Mesothelial cell of epicardium (in vitro differentiated cells): ENCODE measurements around the gene KLHDC9. TPM values are rescaled to one million over a fixed set of nuclear protein-coding genes. Genes with fewer than 3 reads are reported as not detected.

Experiments
- DNase-seq, 2 experiments: peaks; one replicate each; pipeline ENCODE4 v3.0.0; 2021; ENCODE audit warnings: low spot score in 2 of 2; ENCODE audit not compliant: unreplicated experiment in 2 of 2
- H3K27ac Mint-ChIP-seq: 2 replicates; pipeline ENCODE4 v1.8.0; 2021; ENCODE audit warnings: mixed read lengths
- H3K27me3 Mint-ChIP-seq: 2 replicates; pipeline ENCODE4 v1.8.0; 2021; ENCODE audit warnings: low read depth, mixed read lengths
- H3K36me3 Mint-ChIP-seq: 2 replicates; pipeline ENCODE4 v1.8.0; 2021; ENCODE audit warnings: mixed read lengths
- H3K4me1 Mint-ChIP-seq: 2 replicates; pipeline ENCODE4 v1.8.0; 2021; ENCODE audit warnings: mixed read lengths
- H3K4me3 Mint-ChIP-seq: 2 replicates; pipeline ENCODE4 v1.8.0; 2021; ENCODE audit warnings: mild to moderate bottlenecking, moderate library complexity, mixed read lengths
- H3K9me3 Mint-ChIP-seq: 2 replicates; pipeline ENCODE4 v1.8.0; 2021; ENCODE audit warnings: mixed read lengths
- CTCF ChIP-seq: fragments of 200-600 bp; sonication (generic); IDR thresholded peaks from one replicate; pipeline ENCODE4 v1.5.0; 2021; ENCODE audit warnings: antibody characterized with exemption; ENCODE audit not compliant: unreplicated experiment
- total RNA-seq: library from RNA; stranded (reverse); gene quantifications from 3 replicates; pipeline ENCODE4 v1.2.1, GENCODE V29; 2021

KLHDC9 gene
- total RNA-seq, 1 donor from 2014 or later = 5.4 TPM

DNA sequence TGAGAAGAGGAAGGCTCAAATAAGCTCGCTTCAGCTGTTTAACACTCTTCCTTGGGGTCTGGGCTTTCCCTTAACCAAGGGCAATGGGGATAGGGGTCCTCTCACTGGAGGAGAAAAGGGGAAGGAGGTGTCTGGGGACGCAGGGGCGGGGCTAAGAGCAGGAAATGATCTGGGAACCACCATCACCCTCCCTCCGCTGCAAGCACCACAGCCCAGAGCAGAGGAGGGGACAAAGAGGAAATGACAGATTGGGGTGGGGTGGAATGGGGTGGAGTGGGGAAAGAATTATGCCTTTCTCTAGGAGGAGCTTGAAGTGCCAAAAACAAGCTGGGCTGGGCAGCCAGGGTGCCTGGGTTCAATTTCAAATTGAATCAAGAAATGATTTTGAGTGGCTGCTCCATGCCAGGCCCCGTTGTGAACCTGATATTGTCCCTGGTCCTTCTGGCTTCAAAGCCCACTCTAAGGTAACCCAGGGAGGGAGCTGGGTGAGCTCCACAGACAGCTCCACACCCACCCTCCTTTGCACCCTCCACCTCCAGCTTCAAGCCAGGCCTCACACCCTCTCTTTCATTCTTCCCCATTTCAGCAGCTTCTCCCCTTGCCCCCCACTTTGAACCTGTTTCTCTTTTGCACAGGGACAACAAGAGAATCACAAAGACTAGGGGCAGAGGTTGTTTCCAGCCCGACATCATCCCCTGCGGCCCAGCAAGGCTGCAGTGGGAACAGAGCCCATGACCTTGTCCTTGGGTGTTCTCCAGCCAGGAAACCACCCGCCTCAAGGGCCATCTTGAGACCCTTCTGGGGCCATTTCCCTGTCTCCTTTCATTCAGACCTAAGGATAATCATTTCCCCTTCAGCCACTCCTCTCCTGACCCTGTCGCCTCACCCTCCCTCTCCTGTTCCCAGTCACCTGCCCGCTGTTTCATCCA, 29.6 kb upstream of the KLHDC9 start:
- Mint-ChIP-seq H3K27ac (no peak overlapping the region), H3K4me1 (no peaks in the 10 kb centered on the region), H3K36me3 (peaks cover 2% of the 10 kb centered on the region), H3K9me3 (no peaks in the 10 kb centered on the region), H3K27me3 (peaks cover 10% of the 10 kb centered on the region), H3K4me3 (no peak overlapping the region)
- no peak for DNase-seq
- no peak for TF ChIP-seq CTCF

DNA sequence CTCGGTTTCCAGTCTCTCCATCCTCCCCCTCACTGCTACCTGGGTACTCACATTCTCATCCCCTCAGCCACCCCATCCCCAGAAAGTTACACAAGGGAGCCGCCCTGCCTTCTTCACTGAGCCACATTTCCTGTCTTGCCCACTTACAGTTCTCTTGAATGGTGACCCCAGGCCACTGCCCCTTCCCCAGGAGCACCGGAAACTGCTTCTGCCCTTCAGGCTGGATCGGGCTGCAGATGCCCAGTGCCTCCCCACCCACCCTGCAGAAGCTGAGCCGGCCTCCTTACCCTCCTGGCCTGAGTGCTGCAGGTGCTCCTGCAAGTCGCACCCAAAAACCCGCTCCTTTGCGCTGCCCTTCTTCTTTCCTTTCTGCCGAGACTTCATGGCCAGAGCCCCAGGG, 28.9 kb upstream of the KLHDC9 start:
- Mint-ChIP-seq H3K27me3 (peaks cover 4% of the 10 kb centered on the region), H3K4me1 (no peaks in the 10 kb centered on the region), H3K9me3 (no peaks in the 10 kb centered on the region), H3K36me3 (peaks cover 2% of the 10 kb centered on the region), H3K27ac (no peak overlapping the region), H3K4me3 (no peak overlapping the region)
- DNase-seq = no peak
- no peak for TF ChIP-seq CTCF

GRCh38 chr1:161069731-161070270, 28.4 kb upstream of the KLHDC9 start, which contains the start of gene ARHGAP30:
Gene ARHGAP30, minus strand, starts transcription at chr1:161069891. Its CDS starts 267 bp downstream, at chr1:161069624.
- TF ChIP-seq CTCF = no peak
- Mint-ChIP-seq H3K9me3 (no peaks in the 10 kb centered on the region), H3K27ac (no peak within 1 kb of the TSS), H3K36me3 (peaks cover 2% of the 10 kb centered on the region), H3K27me3 (no peaks in the 10 kb centered on the region), H3K4me1 (peaks cover 5% of the 10 kb centered on the region), H3K4me3 (no peak within 1 kb of the TSS)
- DNase-seq = no peak

GRCh38 chr1:161070761-161071160, 27.4 kb upstream of the KLHDC9 start:
- H3K4me3 Mint-ChIP-seq = no peak overlapping the region
- no peak for TF ChIP-seq CTCF
- no peak overlapping the region for H3K27ac Mint-ChIP-seq
- H3K9me3 Mint-ChIP-seq = no peaks in the 10 kb centered on the region
- no peak for DNase-seq
- H3K36me3 Mint-ChIP-seq = peaks cover 2% of the 10 kb centered on the region
- H3K4me1 Mint-ChIP-seq = peaks cover 8% of the 10 kb centered on the region
- H3K27me3 Mint-ChIP-seq = no peaks in the 10 kb centered on the region

DNA sequence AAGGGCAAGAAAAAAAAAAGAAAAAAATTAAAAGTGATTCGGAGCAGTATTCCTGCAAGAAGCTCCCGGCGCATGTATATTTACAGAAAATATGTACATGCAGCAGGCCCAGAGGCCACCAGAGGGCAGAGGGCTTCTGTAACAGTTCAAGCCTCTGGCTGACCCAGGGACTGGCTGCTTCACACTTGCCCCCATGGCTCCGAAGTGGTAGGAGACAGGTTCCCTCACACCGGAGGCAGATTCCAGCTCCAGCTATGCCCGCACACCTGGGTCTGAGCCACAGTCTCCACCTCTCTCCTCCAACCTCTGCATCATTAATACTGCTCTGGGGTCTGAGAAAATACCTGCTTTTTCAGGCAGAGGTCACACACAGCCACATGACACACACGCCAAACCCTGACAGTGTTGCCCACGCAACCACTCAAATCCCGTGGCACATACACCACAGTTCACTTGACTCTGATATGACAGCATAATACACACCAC, 26.2 kb upstream of the KLHDC9 start:
- Mint-ChIP-seq H3K27me3 (no peaks in the 10 kb centered on the region), H3K4me3 (no peak overlapping the region), H3K27ac (no peak overlapping the region), H3K36me3 (peaks cover 4% of the 10 kb centered on the region), H3K9me3 (no peaks in the 10 kb centered on the region), H3K4me1 (peaks cover 8% of the 10 kb centered on the region)
- no peak for DNase-seq
- TF ChIP-seq CTCF = peak; percentile 39
